ENCODE data around the gene LINGO3. TPM values are rescaled to one million over a fixed set of nuclear protein-coding genes. Genes with fewer than 3 reads are reported as not detected.

LINGO3 gene
- total and polyA plus RNA-seq, 10 of the 15 experiments (the other 5 are each of a cell fraction or from before 2014, with no cell fraction given) = 0.09 to 2.0 (median 0.40) TPM; not detected in 5

GRCh38 chr19:2353887-2354592 lies 46.1 kb upstream of the LINGO3 start:
- CTCF ChIA-PET = interaction anchor here (1.1 kb wide), 1 partner anchor 26 kb away, joined by 4 read pairs; no protein-coding TSS in a partner anchor
- Histone ChIP-seq H3K27ac (ENCODE audit: control insufficient read depth, insufficient read depth) (no peak overlapping the region), H3K79me2 (ENCODE audit: control insufficient read depth, insufficient read depth, low read length) (no peaks in the 10 kb centered on the region), H3K4me3 (no peak overlapping the region), H3K27me3 (replicated peaks in 1 of 2; ENCODE audit: control insufficient read depth in 2 of 2, insufficient read depth in 2 of 2, low read length in 1 of 2) (no peaks in the 10 kb centered on the region), H4K20me1 (ENCODE audit: control insufficient read depth, insufficient read depth) (no peaks in the 10 kb centered on the region), H3K4me1 (ENCODE audit: control insufficient read depth, insufficient read depth, low read length) (no peaks in the 10 kb centered on the region), H3K9ac (ENCODE audit: control insufficient read depth, insufficient read depth, low read length) (no peak overlapping the region), H3K36me3 (ENCODE audit: control insufficient read depth in 2 of 2, insufficient read depth in 2 of 2, low read length in 1 of 2) (no peaks in the 10 kb centered on the region), H3K4me2 (ENCODE audit: control insufficient read depth, insufficient read depth) (no peak overlapping the region), H2AFZ (ENCODE audit: control insufficient read depth, low read depth, low read length) (no peak overlapping the region), H3K9me3 (replicated peaks; ENCODE audit: control insufficient read depth, insufficient read depth, low read length) (no peaks in the 10 kb centered on the region; the same call in 2 of the 3 replicates)
- DNase-seq (ENCODE audit: low read depth, low spot score) (no peak), ATAC-seq (no peak), FAIRE-seq (no peak)
- TF ChIP-seq RUNX3 (IDR thresholded peaks at IDR 0.05; ENCODE audit: low read length) (no peak), SMC3 (IDR thresholded peaks at IDR 0.05; ENCODE audit: borderline replicate concordance, low read length) (no peak), STAT3 (IDR thresholded peaks at IDR 0.05; ENCODE audit: low read depth, low read length) (no peak), SMAD5 (IDR thresholded peaks at IDR 0.05; ENCODE audit: low read depth) (no peak), ZBED1 (IDR thresholded peaks at IDR 0.05; ENCODE audit: borderline replicate concordance) (no peak), ZZZ3 (IDR thresholded peaks at IDR 0.05; ENCODE audit: control insufficient read depth, insufficient read length, low read depth) (no peak), SREBF2 (IDR thresholded peaks at IDR 0.05; ENCODE audit: low read length) (no peak), PAX8 (IDR thresholded peaks at IDR 0.05) (no peak), ELK1 (IDR thresholded peaks at IDR 0.05; ENCODE audit: low read depth, low read length) (no peak), POU2F2 (IDR thresholded peaks at IDR 0.05; ENCODE audit: borderline replicate concordance, low read depth, low read length) (no peak), RAD51 (IDR thresholded peaks at IDR 0.05) (no peak)
- TF ChIP-seq, protein P1, sequence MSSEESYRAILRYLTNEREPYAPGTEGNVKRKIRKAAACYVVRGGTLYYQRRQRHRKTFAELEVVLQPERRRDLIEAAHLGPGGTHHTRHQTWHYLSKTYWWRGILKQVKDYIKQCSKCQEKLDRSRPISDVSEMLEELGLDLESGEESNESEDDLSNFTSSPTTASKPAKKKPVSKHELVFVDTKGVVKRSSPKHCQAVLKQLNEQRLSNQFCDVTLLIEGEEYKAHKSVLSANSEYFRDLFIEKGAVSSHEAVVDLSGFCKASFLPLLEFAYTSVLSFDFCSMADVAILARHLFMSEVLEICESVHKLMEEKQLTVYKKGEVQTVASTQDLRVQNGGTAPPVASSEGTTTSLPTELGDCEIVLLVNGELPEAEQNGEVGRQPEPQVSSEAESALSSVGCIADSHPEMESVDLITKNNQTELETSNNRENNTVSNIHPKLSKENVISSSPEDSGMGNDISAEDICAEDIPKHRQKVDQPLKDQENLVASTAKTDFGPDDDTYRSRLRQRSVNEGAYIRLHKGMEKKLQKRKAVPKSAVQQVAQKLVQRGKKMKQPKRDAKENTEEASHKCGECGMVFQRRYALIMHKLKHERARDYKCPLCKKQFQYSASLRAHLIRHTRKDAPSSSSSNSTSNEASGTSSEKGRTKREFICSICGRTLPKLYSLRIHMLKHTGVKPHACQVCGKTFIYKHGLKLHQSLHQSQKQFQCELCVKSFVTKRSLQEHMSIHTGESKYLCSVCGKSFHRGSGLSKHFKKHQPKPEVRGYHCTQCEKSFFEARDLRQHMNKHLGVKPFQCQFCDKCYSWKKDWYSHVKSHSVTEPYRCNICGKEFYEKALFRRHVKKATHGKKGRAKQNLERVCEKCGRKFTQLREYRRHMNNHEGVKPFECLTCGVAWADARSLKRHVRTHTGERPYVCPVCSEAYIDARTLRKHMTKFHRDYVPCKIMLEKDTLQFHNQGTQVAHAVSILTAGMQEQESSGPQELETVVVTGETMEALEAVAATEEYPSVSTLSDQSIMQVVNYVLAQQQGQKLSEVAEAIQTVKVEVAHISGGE (CRISPR knock-in tag; IDR thresholded peaks at IDR 0.05) = no peak
- no TSS peak for BruUV-seq (replicated peaks)
- SMC1A ChIA-PET (ENCODE audit: uncharacterized antibody, unreplicated experiment) = no interaction called here
- POLR2A ChIA-PET = interaction anchor here (0.9 kb wide), 1 partner anchor 102 kb away, joined by 3 read pairs; the partner anchor contains the start of gene LMNB2
- in situ Hi-C loops (cut with MboI) (no loop called here), intact Hi-C loops (cut with micrococcal nuclease; ENCODE audit: unreplicated experiment) (no loop called here)
- RAD21 ChIA-PET (ENCODE audit: unreplicated experiment) = no interaction called here
- 90% methylated on average over 32 of the region's 34 CpGs for WGBS (ENCODE audit: insufficient coverage, insufficient replicate concordance, low lambda C conversion rate, missing lambda C conversion rate)

Measured in GM12878 (cell line).